Neural crest cell (in vitro differentiated cells): ENCODE results near the gene TK1. TPM values are rescaled to one million over a fixed set of nuclear protein-coding genes. Genes with fewer than 3 reads are reported as not detected.
A peak's percentile ranks its signal among the peaks of the same experiment; 100 is the strongest.

Experiments used
- DNase-seq: peaks from one replicate; pipeline ENCODE4 v3.0.0; 2021; ENCODE audit warnings: low read depth, mixed read lengths, low spot score
- H3K27ac Mint-ChIP-seq: one replicate; pipeline ENCODE4 v1.8.0; 2021; ENCODE audit warnings: mild to moderate bottlenecking, mixed read lengths; ENCODE audit not compliant: unreplicated experiment
- H3K27me3 Mint-ChIP-seq: 2 replicates; pipeline ENCODE4 v1.8.0; 2021; ENCODE audit warnings: low read depth, mild to moderate bottlenecking, mixed read lengths
- H3K36me3 Mint-ChIP-seq: 2 replicates; pipeline ENCODE4 v1.8.0; 2021; ENCODE audit warnings: low read depth, mild to moderate bottlenecking, mixed read lengths
- H3K4me1 Mint-ChIP-seq: 2 replicates; pipeline ENCODE4 v1.8.0; 2021; ENCODE audit warnings: mixed read lengths
- H3K4me3 Mint-ChIP-seq: one replicate; pipeline ENCODE4 v1.8.0; 2021; ENCODE audit warnings: mild to moderate bottlenecking, mixed read lengths
- H3K9me3 Mint-ChIP-seq: 2 replicates; pipeline ENCODE4 v1.8.0; 2021; ENCODE audit warnings: mixed read lengths
- total RNA-seq: library from RNA; stranded (reverse); gene quantifications from 2 replicates; pipeline ENCODE4 v1.2.1, GENCODE V29; 2021
- TF ChIP-seq, protein P1 (sequence below): fragments of 200-600 bp; sonication (generic); conservative IDR thresholded peaks from 2 replicates; pipeline ENCODE4 v1.5.0; 2021; ENCODE audit warnings: antibody characterized with exemption, mild to moderate bottlenecking

Gene TK1
- total RNA-seq, 1 donor from 2014 or later: 53.9 TPM

DNA sequence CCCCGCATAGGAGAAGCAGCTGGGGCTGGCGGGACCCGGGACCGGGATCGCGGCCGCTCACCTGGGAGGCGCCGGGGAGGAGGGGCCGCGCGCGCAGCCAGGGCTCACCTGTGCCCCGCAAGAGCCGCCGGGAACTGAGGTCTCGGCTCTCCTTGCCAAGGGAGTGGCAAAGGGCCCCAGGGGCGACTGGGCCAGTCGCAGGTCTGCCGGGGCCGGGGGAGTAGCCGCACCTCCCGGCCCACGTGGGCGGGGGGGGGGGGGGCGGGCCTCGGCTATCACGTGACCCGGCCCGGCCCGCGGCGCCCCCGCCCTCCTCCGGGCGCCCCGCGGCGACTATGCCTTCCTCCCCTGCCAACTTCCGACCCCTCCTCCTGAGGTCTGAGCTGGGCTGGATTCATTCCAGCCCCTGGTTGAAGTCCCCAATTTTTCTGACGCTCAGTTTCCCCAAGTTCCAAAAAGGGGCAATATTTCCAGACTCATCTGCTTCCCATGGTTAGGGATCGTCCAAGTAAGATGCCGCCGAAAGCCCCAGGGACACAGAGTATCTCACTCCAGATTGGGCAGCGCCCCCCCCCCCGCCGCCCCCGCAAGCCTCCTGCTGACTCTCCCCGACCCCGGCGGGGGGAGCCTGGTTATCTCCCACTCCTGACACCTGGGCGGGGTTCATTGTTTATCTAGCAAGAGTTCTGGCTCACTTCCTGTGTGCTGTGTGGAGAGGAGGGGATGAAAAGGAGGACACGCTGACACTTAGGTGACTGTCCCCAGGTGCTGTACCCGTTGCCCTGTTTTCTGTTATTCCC, 58.1 kb downstream of the TK1 start, which contains the start of gene TMC6:
TSS of gene TMC6 (minus strand) at position 205 of the 800 bp plus-strand sequence. CDS start 1,923 bp downstream, outside the sequence.
- no peaks in the 10 kb centered on the region for H3K9me3 Mint-ChIP-seq
- H3K27ac Mint-ChIP-seq: peak within 1 kb of the TSS; percentile 94
- peaks cover 30% of the 10 kb centered on the region for H3K27me3 Mint-ChIP-seq
- no peaks in the 10 kb centered on the region for H3K36me3 Mint-ChIP-seq
- H3K4me3 Mint-ChIP-seq: peak within 1 kb of the TSS; percentile 92
- peaks cover 30% of the 10 kb centered on the region for H3K4me1 Mint-ChIP-seq
- TF ChIP-seq, protein P1, sequence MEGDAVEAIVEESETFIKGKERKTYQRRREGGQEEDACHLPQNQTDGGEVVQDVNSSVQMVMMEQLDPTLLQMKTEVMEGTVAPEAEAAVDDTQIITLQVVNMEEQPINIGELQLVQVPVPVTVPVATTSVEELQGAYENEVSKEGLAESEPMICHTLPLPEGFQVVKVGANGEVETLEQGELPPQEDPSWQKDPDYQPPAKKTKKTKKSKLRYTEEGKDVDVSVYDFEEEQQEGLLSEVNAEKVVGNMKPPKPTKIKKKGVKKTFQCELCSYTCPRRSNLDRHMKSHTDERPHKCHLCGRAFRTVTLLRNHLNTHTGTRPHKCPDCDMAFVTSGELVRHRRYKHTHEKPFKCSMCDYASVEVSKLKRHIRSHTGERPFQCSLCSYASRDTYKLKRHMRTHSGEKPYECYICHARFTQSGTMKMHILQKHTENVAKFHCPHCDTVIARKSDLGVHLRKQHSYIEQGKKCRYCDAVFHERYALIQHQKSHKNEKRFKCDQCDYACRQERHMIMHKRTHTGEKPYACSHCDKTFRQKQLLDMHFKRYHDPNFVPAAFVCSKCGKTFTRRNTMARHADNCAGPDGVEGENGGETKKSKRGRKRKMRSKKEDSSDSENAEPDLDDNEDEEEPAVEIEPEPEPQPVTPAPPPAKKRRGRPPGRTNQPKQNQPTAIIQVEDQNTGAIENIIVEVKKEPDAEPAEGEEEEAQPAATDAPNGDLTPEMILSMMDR: no peak
- peak; percentile 31 for DNase-seq

DNA sequence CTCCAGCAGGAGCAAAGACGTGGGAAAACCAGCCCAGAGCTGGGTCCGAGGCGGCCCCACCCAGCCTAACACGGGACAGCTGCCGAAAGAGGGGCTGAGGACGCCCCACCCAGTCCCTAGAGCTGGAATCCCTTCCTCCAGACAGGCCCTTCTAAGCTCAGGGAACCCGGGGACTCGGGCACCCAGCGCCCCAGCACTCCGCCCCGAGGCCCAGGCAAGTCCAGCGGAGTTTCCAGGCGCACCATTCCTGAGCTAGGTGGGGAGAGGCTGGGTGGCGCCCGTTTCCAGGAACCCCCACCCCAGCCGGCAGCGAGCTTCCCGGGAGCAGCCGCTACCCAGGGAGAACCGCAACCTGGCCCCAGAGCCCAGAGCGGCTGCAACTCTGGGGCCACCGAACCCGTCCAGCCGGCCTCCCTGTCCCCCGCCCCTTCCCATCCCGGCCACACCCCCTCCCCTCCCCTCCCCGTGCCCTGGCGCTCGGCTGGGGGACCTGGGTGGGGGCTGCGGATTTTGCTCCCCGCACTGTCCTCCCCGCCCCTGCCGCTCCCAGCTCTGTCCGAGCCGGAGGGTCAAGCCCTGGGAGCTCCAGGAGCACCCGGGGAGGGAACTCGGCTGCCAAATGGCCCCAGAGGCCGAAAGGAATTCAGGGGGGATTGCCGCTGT, 58.8 kb downstream of the TK1 start:
- DNase-seq: no peak
- Mint-ChIP-seq H3K27me3 (peaks cover 26% of the 10 kb centered on the region), H3K9me3 (no peaks in the 10 kb centered on the region), H3K36me3 (no peaks in the 10 kb centered on the region), H3K4me3 (peak overlapping the region; percentile 87), H3K4me1 (peaks cover 30% of the 10 kb centered on the region), H3K27ac (peak overlapping the region; percentile 94)
- TF ChIP-seq, protein P1: no peak

DNA sequence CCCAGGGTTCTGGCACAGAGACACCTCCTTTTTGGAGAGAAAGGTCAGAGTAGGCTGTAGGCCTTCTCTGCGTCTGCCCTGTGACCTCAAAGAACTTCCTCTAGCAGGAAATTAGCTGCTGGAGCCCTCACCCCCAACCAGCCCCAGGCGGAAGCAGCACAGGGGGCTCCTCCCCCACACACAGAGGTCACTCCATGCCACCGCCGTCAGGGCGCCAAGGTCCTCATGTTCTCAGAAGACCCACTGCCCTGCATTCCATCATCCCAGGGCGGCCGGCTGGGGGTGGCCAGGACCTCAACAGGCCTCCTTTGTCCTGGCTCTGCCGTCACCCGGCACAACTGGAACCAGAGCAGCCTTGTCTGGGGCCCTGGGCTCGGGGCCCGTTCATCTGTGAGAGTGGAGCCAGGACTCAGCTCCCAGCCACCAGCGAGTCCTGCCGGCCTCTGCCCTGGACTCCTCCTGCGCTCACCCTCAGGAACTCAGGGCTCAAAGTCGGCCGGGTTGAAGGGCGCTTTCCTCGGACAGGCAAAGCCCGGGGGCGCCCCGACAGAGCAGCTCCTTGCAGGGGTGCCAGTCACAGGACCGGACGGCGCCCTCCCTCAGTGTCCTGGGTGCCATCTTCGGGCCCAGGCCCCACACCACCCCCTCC, 59.5 kb downstream of the TK1 start:
- Mint-ChIP-seq H3K36me3 (no peaks in the 10 kb centered on the region), H3K4me1 (peaks cover 30% of the 10 kb centered on the region), H3K27me3 (peaks cover 20% of the 10 kb centered on the region), H3K4me3 (peak overlapping the region; percentile 87), H3K27ac (peak overlapping the region; percentile 94), H3K9me3 (no peaks in the 10 kb centered on the region)
- DNase-seq: peak; percentile 68
- TF ChIP-seq, protein P1: no peak

DNA sequence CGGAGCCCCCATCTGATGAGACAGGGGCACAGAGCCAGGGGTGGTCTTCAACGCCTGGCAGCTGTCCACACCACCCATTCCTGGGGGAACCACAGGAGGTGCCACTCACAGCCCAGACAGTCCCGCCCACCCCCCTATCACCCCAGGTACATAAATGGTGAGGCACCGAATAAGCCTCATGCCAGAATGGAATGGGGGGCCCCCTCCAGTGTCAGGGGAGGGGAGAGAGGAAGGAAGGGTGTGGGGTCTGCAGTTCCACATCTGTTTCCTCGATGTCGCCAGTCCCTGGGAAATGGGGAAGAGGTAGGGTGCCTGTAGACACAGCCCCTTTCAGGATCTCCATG, 60.0 kb downstream of the TK1 start:
- H3K4me1 Mint-ChIP-seq: peaks cover 30% of the 10 kb centered on the region
- peaks cover 20% of the 10 kb centered on the region for H3K27me3 Mint-ChIP-seq
- TF ChIP-seq, protein P1: no peak
- H3K27ac Mint-ChIP-seq: peak overlapping the region; percentile 94
- no peak for DNase-seq
- H3K4me3 Mint-ChIP-seq: peak overlapping the region; percentile 87
- H3K36me3 Mint-ChIP-seq: no peaks in the 10 kb centered on the region
- H3K9me3 Mint-ChIP-seq: no peaks in the 10 kb centered on the region

DNA sequence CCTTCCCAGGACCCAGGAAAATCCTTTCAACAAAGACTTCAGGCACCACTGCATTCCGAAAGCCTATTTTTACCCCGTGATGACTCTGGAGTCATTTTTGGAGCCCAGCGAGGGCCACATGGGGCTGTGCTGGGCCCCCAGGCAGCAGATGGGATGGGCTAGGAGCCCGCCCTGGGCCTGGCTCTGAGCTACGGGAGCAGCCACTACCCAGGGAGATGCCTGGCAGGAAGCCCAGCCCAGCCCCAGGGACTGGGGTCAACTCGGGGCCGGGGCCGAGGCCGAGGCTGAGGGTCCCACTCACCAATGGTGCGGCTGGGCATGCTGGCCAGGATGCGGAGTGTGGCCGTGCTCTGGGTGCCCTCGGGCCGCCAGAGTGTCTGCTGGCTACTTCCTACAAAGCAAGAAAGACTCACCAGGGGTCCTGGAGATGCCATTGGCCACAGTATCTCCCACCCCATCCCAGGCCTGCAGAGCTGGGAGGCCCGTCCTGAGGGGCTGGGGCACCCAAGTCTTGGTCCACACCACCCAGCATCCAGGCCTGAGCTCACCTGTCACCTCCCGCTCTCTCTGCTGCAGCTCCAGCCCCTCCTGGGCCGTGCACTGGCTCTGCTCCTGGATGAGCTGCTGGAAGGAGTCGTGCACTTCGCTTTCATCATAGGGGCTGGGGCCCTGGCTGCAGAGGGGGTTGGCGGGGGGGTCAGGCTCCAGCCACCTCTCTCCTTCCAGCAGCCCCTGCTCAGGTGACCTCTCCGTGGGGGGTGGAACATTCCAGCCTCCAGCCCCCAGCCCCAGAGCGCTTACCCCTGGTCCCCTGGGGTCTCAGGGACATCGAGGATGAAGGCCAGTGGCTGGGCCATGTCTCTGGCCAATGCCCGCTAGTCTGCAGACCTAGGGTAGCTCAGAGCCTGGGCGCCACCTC, 60.6 kb downstream of the TK1 start:
- no peak for DNase-seq
- no peak overlapping the region for H3K27ac Mint-ChIP-seq
- H3K4me1 Mint-ChIP-seq: peaks cover 30% of the 10 kb centered on the region
- TF ChIP-seq, protein P1: no peak
- H3K4me3 Mint-ChIP-seq: no peak overlapping the region
- no peaks in the 10 kb centered on the region for H3K36me3 Mint-ChIP-seq
- H3K9me3 Mint-ChIP-seq: no peaks in the 10 kb centered on the region
- peaks cover 20% of the 10 kb centered on the region for H3K27me3 Mint-ChIP-seq
